Activated CD4-positive, alpha-beta memory T cell treated with anti-CD3 and anti-CD28 coated beads for 36 hours (primary cell): ENCODE results near the gene TAAR6. TPM values are rescaled to one million over a fixed set of nuclear protein-coding genes. Genes with fewer than 3 reads are reported as not detected.
"Not testable (repeated sequence)": the region's sequence is repeated elsewhere in the genome, so short reads cannot be mapped to it uniquely, and the experiment has no call there.

Experiments
- CTCF ChIA-PET: fragments of 350-600 bp; sonication (Branson Sonifier 250); formaldehyde crosslinking; loops from one replicate; lab custom pipeline; 2021; ENCODE audit warnings: antibody characterized with exemption, inconsistent platforms; lab: Charles Lee
- POLR2A ChIA-PET: fragments of 350-600 bp; sonication (Branson Sonifier 250); formaldehyde crosslinking; loops from one replicate; lab custom pipeline; 2021; ENCODE audit warnings: antibody characterized with exemption; lab: Charles Lee
- DNase-seq: peaks from one replicate; pipeline ENCODE4 v3.0.0-alpha.2; 2020
- H3K27ac Mint-ChIP-seq: one replicate; pipeline ENCODE4 v1.8.0; 2021; ENCODE audit warnings: mixed read lengths
- H3K27me3 Mint-ChIP-seq: one replicate; pipeline ENCODE4 v1.8.0; 2021; ENCODE audit warnings: mixed read lengths
- H3K36me3 Mint-ChIP-seq: one replicate; pipeline ENCODE4 v1.8.0; 2021; ENCODE audit warnings: mixed read lengths
- H3K4me1 Mint-ChIP-seq: one replicate; pipeline ENCODE4 v1.8.0; 2021; ENCODE audit warnings: low read depth, mixed read lengths
- H3K4me3 Mint-ChIP-seq: one replicate; pipeline ENCODE4 v1.8.0; 2021; ENCODE audit warnings: mild to moderate bottlenecking, mixed read lengths
- H3K9me3 Mint-ChIP-seq: one replicate; pipeline ENCODE4 v1.8.0; 2021; ENCODE audit warnings: mixed read lengths
- intact Hi-C: fragments of 100-400 bp; cut with micrococcal nuclease; formaldehyde crosslinking; loops from one replicate; pipeline ENCODE4 v1.15.1; 2023
- total RNA-seq, 2 experiments: library from RNA; stranded (reverse); gene quantifications; one replicate each; pipeline ENCODE4 v1.2.3, GENCODE V29; 2021

TAAR6 gene
- total RNA-seq, 2 experiments from 2014 or later: not detected

GRCh38 chr6:132548746-132549463, 21.2 kb upstream of the TAAR6 start:
- intact Hi-C loops: no loop called here
- H3K4me3 Mint-ChIP-seq: no peak overlapping the region
- peaks cover 9% of the 10 kb centered on the region for H3K27me3 Mint-ChIP-seq
- DNase-seq: no peak
- CTCF ChIA-PET: no interaction called here
- POLR2A ChIA-PET: no interaction called here
- no peaks in the 10 kb centered on the region for H3K4me1 Mint-ChIP-seq
- no peaks in the 10 kb centered on the region for H3K36me3 Mint-ChIP-seq
- H3K27ac Mint-ChIP-seq: no peak overlapping the region
- no peaks in the 10 kb centered on the region for H3K9me3 Mint-ChIP-seq

DNA sequence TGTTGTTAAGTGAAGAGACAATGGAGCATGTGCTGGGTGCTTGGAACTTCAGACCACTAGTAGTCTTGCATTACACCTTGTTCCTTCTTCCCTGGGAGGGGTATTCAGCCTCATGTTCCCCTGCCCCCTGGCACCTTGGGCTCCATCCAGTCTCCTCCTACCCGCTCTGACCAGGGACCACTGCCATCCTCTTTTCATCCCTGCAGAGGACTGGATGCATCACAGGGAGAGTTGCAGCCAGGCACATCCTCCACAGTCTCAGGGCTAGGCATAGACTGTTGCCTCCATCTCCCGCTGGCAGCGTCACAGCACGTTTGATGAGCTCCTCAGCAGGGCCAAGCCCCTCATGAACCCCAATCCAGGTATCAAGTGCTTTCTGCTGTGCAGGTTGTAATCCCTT, 18.9 kb upstream of the TAAR6 start:
- POLR2A ChIA-PET: no interaction called here

DNA sequence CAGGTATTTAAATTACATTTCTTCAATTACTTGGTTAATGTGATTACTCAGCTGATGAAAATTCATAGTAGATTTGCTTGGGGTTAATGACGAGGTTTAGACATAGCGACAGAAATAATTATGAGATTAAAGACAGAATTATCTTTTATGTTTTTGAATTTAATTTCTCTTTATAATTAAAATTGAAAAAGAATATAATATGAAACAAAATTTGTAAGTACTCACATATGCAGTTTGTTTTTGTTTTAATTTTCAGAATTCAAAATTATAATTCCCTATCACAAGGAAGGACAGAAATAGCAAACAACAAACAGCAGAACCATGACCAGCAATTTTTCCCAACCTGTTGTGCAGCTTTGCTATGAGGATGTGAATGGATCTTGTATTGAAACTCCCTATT, 17.8 kb upstream of the TAAR6 start, which contains the start of gene TAAR8:
Gene TAAR8 (plus strand): TSS at position 301 of the 400 bp plus-strand sequence. CDS start 21 bp downstream, at position 322.
- Mint-ChIP-seq H3K27ac (no peak within 1 kb of the TSS), H3K36me3 (no peaks in the 10 kb centered on the region), H3K27me3 (peaks cover 18% of the 10 kb centered on the region), H3K4me1 (no peaks in the 10 kb centered on the region), H3K4me3 (no peak within 1 kb of the TSS), H3K9me3 (no peaks in the 10 kb centered on the region)
- ChIA-PET POLR2A (no interaction called here), CTCF (no interaction called here)
- DNase-seq: no peak
- intact Hi-C loops: no loop called here

More for the DNA sequence above, 18.9 kb upstream of the TAAR6 start:
- no peak overlapping the region for H3K4me3 Mint-ChIP-seq
- intact Hi-C loops: no loop called here
- H3K27me3 Mint-ChIP-seq: peaks cover 12% of the 10 kb centered on the region
- no peak for DNase-seq
- H3K4me1 Mint-ChIP-seq: no peaks in the 10 kb centered on the region
- H3K36me3 Mint-ChIP-seq: no peaks in the 10 kb centered on the region
- CTCF ChIA-PET: no interaction called here
- no peak overlapping the region for H3K27ac Mint-ChIP-seq
- no peaks in the 10 kb centered on the region for H3K9me3 Mint-ChIP-seq

DNA sequence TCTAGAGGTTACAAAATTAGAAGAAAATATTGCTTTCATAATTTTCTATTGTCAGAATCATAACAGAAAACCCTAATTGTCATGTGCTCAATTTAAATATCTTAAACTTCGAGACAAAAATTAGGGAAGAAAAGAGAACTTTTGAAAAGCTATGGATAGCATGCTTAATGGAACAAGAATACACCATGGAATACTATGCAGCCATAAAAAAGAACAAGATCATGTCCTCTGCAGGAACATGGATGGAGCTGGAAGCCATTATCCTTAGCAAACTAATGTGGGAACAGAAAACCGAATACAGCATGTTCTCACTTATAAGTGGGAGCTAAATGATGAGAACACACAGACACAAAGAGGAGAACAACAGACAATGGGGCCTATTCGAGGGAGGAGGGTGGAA, 10.0 kb upstream of the TAAR6 start:
- ChIA-PET POLR2A (interaction anchor here (0.6 kb wide), 1 partner anchor 59 kb away, joined by 5 read pairs; no protein-coding TSS in a partner anchor), CTCF (interaction anchor here (1.3 kb wide), 1 partner anchor 280 kb away, joined by 3 read pairs; no protein-coding TSS in a partner anchor)
- H3K9me3 Mint-ChIP-seq, DNase-seq, H3K36me3 Mint-ChIP-seq, H3K4me3 Mint-ChIP-seq, intact Hi-C loops, H3K4me1 Mint-ChIP-seq, H3K27ac Mint-ChIP-seq: not testable (repeated sequence)
- peaks cover 23% of the 10 kb centered on the region for H3K27me3 Mint-ChIP-seq

- no peaks in the 10 kb centered on the region for H3K4me1 Mint-ChIP-seq
- H3K27ac Mint-ChIP-seq: no peak overlapping the region
- no peak for DNase-seq
- no peaks in the 10 kb centered on the region for H3K9me3 Mint-ChIP-seq
- H3K27me3 Mint-ChIP-seq: peaks cover 17% of the 10 kb centered on the region
- H3K36me3 Mint-ChIP-seq: no peaks in the 10 kb centered on the region
- CTCF ChIA-PET: no interaction called here
- H3K4me3 Mint-ChIP-seq: no peak overlapping the region
- POLR2A ChIA-PET: no interaction called here
- intact Hi-C loops: no loop called here
Measured at GRCh38 chr6:132566404-132566803, 3.7 kb upstream of the TAAR6 start.

- Mint-ChIP-seq H3K36me3 (no peaks in the 10 kb centered on the region), H3K27ac (no peak overlapping the region), H3K27me3 (peaks cover 22% of the 10 kb centered on the region), H3K4me3 (no peak overlapping the region), H3K9me3 (no peaks in the 10 kb centered on the region), H3K4me1 (no peaks in the 10 kb centered on the region)
- no peak for DNase-seq
- ChIA-PET POLR2A (no interaction called here), CTCF (no interaction called here)
- intact Hi-C loops: no loop called here
Measured at GRCh38 chr6:132567566-132567965, 2.6 kb upstream of the TAAR6 start.

DNA sequence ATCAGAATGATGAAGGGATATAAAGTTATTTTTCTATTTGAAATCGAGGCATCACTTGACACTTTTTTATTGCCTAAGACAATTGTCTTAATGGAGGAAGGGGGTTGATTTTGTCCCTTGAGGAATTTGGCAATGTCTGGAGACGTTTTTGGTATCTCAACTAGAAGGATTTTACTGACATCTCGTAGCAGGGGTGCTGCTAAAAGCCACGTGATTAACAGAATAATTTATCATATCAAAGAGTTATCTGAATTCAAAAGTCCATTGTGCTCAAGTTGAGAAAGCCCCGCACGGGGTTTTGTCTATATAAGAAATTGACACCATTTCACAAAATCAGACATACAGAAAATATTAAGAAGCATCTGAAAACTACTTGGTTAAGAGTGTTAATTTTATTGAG, 1.5 kb upstream of the TAAR6 start:
- Mint-ChIP-seq H3K4me1 (no peaks in the 10 kb centered on the region), H3K9me3 (no peaks in the 10 kb centered on the region), H3K4me3 (no peak overlapping the region), H3K27ac (no peak overlapping the region), H3K36me3 (no peaks in the 10 kb centered on the region), H3K27me3 (peaks cover 21% of the 10 kb centered on the region)
- CTCF ChIA-PET: no interaction called here
- POLR2A ChIA-PET: no interaction called here
- DNase-seq: no peak
- intact Hi-C loops: no loop called here

DNA sequence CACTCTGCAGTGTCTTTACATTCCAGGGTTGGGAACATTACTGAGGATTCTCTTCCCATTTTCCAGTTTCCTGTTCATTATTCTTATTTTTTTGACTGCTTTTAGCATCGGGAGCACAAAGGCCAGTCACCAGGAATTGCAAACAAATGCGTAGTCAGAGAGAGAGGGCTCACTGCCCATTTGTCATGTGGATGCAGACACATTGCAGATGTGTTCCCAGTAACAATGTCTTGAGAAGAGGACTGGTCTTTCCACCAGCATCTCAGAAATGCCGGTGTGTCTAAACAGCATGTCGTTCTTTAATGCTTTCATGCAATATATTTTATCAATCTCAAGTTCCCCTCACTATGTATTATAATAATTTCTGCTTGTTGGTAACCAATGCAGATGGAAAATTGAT, 952 bp upstream of the TAAR6 start:
- CTCF ChIA-PET: no interaction called here
- POLR2A ChIA-PET: no interaction called here
- Mint-ChIP-seq H3K4me1 (no peaks in the 10 kb centered on the region), H3K27ac (no peak overlapping the region), H3K27me3 (peaks cover 24% of the 10 kb centered on the region), H3K9me3 (no peaks in the 10 kb centered on the region), H3K4me3 (no peak overlapping the region), H3K36me3 (no peaks in the 10 kb centered on the region)
- intact Hi-C loops: no loop called here
- no peak for DNase-seq

DNA sequence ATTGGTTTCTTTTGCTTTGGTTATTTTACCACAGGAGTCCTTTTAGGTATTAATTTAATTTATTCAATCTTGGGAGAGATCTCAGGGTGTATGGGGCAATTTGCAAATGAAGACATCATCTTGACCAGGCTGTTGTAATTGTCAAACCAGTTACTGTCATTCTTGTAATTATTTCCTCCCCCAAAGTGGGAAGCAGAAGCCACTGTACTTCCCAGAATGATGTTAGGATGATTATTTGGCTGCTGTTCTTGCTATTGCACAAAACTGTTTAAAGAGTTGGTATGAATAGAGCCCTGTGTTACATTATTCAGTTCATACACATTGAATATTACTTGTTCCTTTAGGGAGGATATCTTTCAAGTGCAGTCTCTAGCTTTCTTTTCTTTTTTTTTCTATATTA, 1.7 kb downstream of the TAAR6 start:
- ChIA-PET POLR2A (no interaction called here), CTCF (no interaction called here)
- Mint-ChIP-seq H3K27me3 (peaks cover 22% of the 10 kb centered on the region), H3K4me3 (no peak overlapping the region), H3K9me3 (no peaks in the 10 kb centered on the region), H3K36me3 (no peaks in the 10 kb centered on the region), H3K27ac (no peak overlapping the region), H3K4me1 (no peaks in the 10 kb centered on the region)
- intact Hi-C loops: no loop called here
- DNase-seq: no peak

DNA sequence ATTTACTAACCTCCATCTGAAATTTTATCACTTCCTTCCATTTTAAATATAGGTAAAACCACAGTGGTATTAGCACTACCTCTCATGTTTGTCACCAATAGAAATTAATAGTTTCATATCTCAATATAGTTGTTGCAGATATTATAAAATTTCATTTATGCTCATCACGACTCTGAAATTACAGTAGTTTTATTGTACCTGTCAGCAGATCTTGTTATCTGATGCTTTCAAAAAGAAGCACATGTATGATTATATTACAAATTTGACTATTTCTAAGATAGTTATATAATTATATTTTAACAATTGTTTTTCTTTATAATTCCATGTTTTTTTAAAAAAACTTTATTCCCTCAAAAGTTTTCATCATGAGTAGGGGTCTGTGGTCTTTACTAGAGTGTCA, 14.6 kb downstream of the TAAR6 start:
- H3K9me3 Mint-ChIP-seq: no peaks in the 10 kb centered on the region
- no peak overlapping the region for H3K27ac Mint-ChIP-seq
- peaks cover 19% of the 10 kb centered on the region for H3K27me3 Mint-ChIP-seq
- intact Hi-C loops: no loop called here
- H3K4me3 Mint-ChIP-seq: no peak overlapping the region
- no peaks in the 10 kb centered on the region for H3K36me3 Mint-ChIP-seq
- ChIA-PET POLR2A (no interaction called here), CTCF (no interaction called here)
- no peak for DNase-seq
- no peaks in the 10 kb centered on the region for H3K4me1 Mint-ChIP-seq

DNA sequence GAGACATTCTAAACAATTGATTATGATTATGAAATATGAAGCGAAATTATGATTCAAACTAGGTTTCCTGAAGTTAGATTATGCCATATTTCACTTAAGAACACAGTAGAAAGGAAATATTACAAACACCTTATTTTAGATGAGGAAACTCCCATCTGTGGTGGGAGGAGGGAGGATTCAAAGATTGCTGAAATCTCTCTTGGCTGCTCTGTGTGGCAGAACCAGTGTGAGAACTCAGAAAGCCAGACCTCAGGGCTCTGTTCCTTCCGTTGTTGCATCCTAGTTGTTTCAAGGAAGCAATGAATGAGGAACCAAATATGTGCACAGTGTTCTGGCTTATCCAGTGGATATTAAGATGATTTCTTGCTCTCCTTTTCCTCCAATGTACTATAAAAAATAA, 17.3 kb downstream of the TAAR6 start:
- CTCF ChIA-PET: no interaction called here
- no peaks in the 10 kb centered on the region for H3K4me1 Mint-ChIP-seq
- H3K27me3 Mint-ChIP-seq: peaks cover 14% of the 10 kb centered on the region
- H3K27ac Mint-ChIP-seq: no peak overlapping the region
- no peak for DNase-seq
- H3K9me3 Mint-ChIP-seq: no peaks in the 10 kb centered on the region
- POLR2A ChIA-PET: no interaction called here
- H3K36me3 Mint-ChIP-seq: no peaks in the 10 kb centered on the region
- intact Hi-C loops: no loop called here
- no peak overlapping the region for H3K4me3 Mint-ChIP-seq

GRCh38 chr6:132589454-132589853, 19.3 kb downstream of the TAAR6 start, which contains the start of gene TAAR5:
Gene TAAR5 (minus strand): TSS chr6:132589741. CDS start chr6:132589686, 55 bp downstream.
- no peaks in the 10 kb centered on the region for H3K4me1 Mint-ChIP-seq
- H3K36me3 Mint-ChIP-seq: no peaks in the 10 kb centered on the region
- H3K4me3 Mint-ChIP-seq: no peak within 1 kb of the TSS
- intact Hi-C loops: no loop called here
- CTCF ChIA-PET: no interaction called here
- DNase-seq: no peak
- H3K9me3 Mint-ChIP-seq: no peaks in the 10 kb centered on the region
- peaks cover 12% of the 10 kb centered on the region for H3K27me3 Mint-ChIP-seq
- POLR2A ChIA-PET: no interaction called here
- H3K27ac Mint-ChIP-seq: no peak within 1 kb of the TSS

DNA sequence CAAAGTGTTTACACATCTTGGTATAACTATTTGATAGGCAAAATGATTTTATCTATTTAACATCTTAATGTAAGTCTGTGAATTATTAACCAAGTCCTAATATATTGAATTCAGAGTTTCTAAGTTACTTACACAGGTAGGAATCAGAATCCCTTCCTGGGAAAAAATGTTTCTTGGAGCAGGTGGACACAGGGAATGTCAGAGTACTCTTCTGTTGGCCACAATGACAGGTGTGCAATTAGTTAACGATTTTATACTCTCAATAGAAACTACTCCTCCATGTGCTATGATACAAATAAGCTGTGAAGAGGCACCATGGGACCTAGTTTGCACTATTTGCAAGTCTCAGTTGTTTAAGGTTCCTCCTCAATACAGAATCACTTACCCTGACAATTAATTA, 20.2 kb downstream of the TAAR6 start:
- ChIA-PET CTCF (interaction anchor here (0.6 kb wide), 1 partner anchor 28 kb away, joined by 4 read pairs; no protein-coding TSS in a partner anchor), POLR2A (no interaction called here)
- H3K27ac Mint-ChIP-seq: no peak overlapping the region
- no peaks in the 10 kb centered on the region for H3K9me3 Mint-ChIP-seq
- peaks cover 12% of the 10 kb centered on the region for H3K27me3 Mint-ChIP-seq
- no peak for DNase-seq
- H3K4me1 Mint-ChIP-seq: no peaks in the 10 kb centered on the region
- no peak overlapping the region for H3K4me3 Mint-ChIP-seq
- intact Hi-C loops: no loop called here
- H3K36me3 Mint-ChIP-seq: no peaks in the 10 kb centered on the region
